ENCODE data around the gene CACNB4. TPM values are rescaled to one million over a fixed set of nuclear protein-coding genes. Genes with fewer than 3 reads are reported as not detected.
A peak's percentile ranks its signal among the peaks of the same experiment; 100 is the strongest.

The CACNB4 gene
- total RNA-seq, 2 donors from 2014 or later: 5.6 to 13.8 TPM

- DNase-seq (ENCODE audit: low spot score) (no peak), ATAC-seq (ENCODE audit: insufficient number of reproducible peaks, low FRiP score, low read depth) (no peak)
- Histone ChIP-seq H3K27ac (peak overlapping the region; percentile 87), H3K27me3 (replicated peaks; ENCODE audit: insufficient read depth) (no peaks in the 10 kb centered on the region), H3K4me3 (peak overlapping the region; percentile 90), H3K9me3 (no peaks in the 10 kb centered on the region), H3K36me3 (no peaks in the 10 kb centered on the region), H3K4me1 (ENCODE audit: control insufficient read depth in 1 of 2, low read depth in 2 of 2) (peaks cover 32 to 44% of the 10 kb centered on the region in 2 donors)
- no peak for TF ChIP-seq CTCF (IDR thresholded peaks at IDR 0.05)
Measured at GRCh38 chr2:151826737-151827157, 272.1 kb downstream of the CACNB4 start.

DNA sequence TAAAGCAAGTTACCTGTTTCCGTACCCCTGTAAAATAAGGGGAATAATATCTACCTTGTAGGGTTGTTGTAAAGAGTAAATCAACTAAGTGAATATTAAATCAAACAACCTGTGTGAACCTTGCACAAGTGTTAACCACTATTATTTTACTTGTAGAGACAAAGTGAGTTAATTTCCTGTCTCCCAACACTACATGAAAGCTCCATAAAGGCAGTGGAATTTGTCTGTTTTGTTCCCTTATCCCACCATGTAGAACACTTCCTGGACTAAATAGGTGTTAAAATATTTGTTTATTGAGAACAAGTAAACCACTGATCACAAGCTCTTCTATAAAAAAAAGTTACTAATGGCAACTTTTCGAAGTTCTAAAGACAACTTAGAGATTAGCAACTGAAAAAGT, 274.0 kb downstream of the CACNB4 start:
- Histone ChIP-seq H3K27me3 (replicated peaks; ENCODE audit: insufficient read depth) (no peaks in the 10 kb centered on the region), H3K4me1 (ENCODE audit: control insufficient read depth in 1 of 2, low read depth in 2 of 2) (peaks cover 32 to 44% of the 10 kb centered on the region in 2 donors), H3K4me3 (no peak overlapping the region), H3K9me3 (no peaks in the 10 kb centered on the region), H3K27ac (peak overlapping the region; percentile 48 to 87), H3K36me3 (no peaks in the 10 kb centered on the region)
- no peak for ATAC-seq (ENCODE audit: insufficient number of reproducible peaks, low FRiP score, low read depth)
- no peak for TF ChIP-seq CTCF (IDR thresholded peaks at IDR 0.05)
- DNase-seq (ENCODE audit: low spot score): no peak

DNA sequence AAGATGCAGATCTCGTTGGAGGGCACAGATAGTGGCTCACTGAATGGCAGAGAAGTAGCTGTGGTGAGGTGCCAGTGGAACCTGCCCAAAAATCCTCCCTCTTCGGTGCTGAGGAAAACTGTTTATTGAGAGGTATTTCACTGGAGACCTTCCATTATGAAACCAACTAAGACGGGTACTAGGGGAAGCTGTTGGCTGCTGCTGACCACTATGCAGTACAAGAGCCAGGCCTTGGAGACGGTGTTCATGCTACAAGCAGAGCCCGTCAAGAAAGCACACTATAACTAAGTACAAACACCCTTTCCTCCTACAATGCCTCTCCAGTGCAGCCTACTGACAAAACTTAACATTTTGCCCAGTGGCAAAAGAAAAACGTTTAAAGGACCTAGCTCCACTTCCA, 275.2 kb downstream of the CACNB4 start:
- H3K27me3 ChIP-seq (replicated peaks; ENCODE audit: insufficient read depth): no peaks in the 10 kb centered on the region
- H3K4me1 ChIP-seq (ENCODE audit: control insufficient read depth in 1 of 2, low read depth in 2 of 2): peaks cover 27 to 39% of the 10 kb centered on the region in 2 donors
- DNase-seq (ENCODE audit: low spot score) (no peak), ATAC-seq (ENCODE audit: insufficient number of reproducible peaks, low FRiP score, low read depth) (no peak)
- no peaks in the 10 kb centered on the region for H3K36me3 ChIP-seq
- peak overlapping the region; percentile 25 to 87 for H3K27ac ChIP-seq
- H3K4me3 ChIP-seq: no peak overlapping the region
- no peak for TF ChIP-seq CTCF (IDR thresholded peaks at IDR 0.05)
- H3K9me3 ChIP-seq: no peaks in the 10 kb centered on the region

DNA sequence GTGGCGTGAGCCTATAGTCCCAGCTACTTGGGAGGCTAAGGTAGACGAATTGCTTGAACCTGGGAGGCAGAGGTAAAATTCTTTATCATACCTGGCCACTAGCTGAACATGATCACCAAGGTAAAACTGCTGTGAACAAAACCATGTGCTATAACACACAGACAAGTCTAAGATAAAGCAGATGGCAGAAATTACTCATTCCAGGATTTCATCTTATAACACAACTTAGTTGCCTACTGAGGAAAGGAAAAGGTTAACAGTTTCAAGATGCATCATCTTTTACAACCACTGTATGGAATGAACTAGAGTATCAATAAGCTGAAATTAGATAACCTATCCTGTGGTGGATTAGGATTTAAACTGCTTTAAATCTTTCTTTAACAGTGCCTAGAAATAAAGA, 278.9 kb downstream of the CACNB4 start:
- Histone ChIP-seq H3K9me3 (no peaks in the 10 kb centered on the region), H3K27ac (no peak overlapping the region), H3K4me1 (ENCODE audit: control insufficient read depth in 1 of 2, low read depth in 2 of 2) (peaks cover 14 to 36% of the 10 kb centered on the region in 2 donors), H3K4me3 (no peak overlapping the region), H3K36me3 (no peaks in the 10 kb centered on the region), H3K27me3 (replicated peaks; ENCODE audit: insufficient read depth) (no peaks in the 10 kb centered on the region)
- ATAC-seq (ENCODE audit: insufficient number of reproducible peaks, low FRiP score, low read depth) (no peak), DNase-seq (ENCODE audit: low spot score) (no peak)
- no peak for TF ChIP-seq CTCF (IDR thresholded peaks at IDR 0.05)

GRCh38 chr2:151817929-151818328, 280.9 kb downstream of the CACNB4 start:
- TF ChIP-seq CTCF (IDR thresholded peaks at IDR 0.05): no peak
- Histone ChIP-seq H3K4me3 (no peak overlapping the region), H3K36me3 (no peaks in the 10 kb centered on the region), H3K27me3 (replicated peaks; ENCODE audit: insufficient read depth) (no peaks in the 10 kb centered on the region), H3K9me3 (no peaks in the 10 kb centered on the region), H3K27ac (no peak overlapping the region), H3K4me1 (ENCODE audit: control insufficient read depth in 1 of 2, low read depth in 2 of 2) (peaks cover 11 to 16% of the 10 kb centered on the region in 2 donors)
- ATAC-seq (ENCODE audit: insufficient number of reproducible peaks, low FRiP score, low read depth) (no peak), DNase-seq (ENCODE audit: low spot score) (no peak)
